Right ventricle myocardium superior (tissue), 1 donor: ENCODE data around the gene RUNX1. TPM values are rescaled to one million over a fixed set of nuclear protein-coding genes. Genes with fewer than 3 reads are reported as not detected.

ENCODE experiments used
- ATAC-seq: fragments of 200-7000 bp; cut with Tn5 transposase; one replicate; pipeline ENCODE4 v1.9.1; 2020; ENCODE audit warnings: mild to moderate bottlenecking; ENCODE audit not compliant: poor library complexity
- DNase-seq: peaks from one replicate; pipeline ENCODE4 v3.0.0-alpha.2; 2020
- intact Hi-C: fragments of 100-400 bp; cut with DNase I; formaldehyde crosslinking; loops from one replicate; pipeline ENCODE4 v1.11.2; 2022
- total RNA-seq: library from RNA; stranded (reverse); fragmentation: NEBNext Ultra II Directional; extraction: Animal tissue kit (Norgen Biotek cat#: 25700); gene quantifications from one replicate; pipeline ENCODE4 v1.2.1, GENCODE V29; 2021
- donor health status: DM: no; HTN: yes; CAD: no; lungs with severe emphysema.

Gene RUNX1
- total RNA-seq, 1 donor from 2014 or later, result 1.5 TPM

DNA sequence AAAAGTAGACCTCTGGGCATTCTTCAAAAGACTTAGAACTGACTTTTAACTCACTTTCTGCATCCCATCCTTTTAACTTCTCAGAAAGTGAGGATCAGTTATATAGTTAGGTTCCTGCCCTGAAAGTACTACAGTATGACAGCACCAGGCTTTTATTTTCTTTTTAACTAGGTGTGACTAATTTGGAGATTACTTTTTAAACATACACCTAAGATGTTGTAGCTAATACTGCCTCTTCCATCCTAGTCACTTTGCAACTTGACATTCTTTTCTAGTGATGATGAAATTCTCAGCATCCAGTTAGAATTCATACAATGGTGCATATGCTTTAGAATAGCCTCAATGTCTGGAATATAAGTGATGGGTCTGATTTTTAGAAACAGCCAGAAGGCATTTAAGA lies 24.6 kb downstream of the RUNX1 start:
- DNase-seq (no peak), ATAC-seq (no peak)
- intact Hi-C loops, result no loop called here

DNA sequence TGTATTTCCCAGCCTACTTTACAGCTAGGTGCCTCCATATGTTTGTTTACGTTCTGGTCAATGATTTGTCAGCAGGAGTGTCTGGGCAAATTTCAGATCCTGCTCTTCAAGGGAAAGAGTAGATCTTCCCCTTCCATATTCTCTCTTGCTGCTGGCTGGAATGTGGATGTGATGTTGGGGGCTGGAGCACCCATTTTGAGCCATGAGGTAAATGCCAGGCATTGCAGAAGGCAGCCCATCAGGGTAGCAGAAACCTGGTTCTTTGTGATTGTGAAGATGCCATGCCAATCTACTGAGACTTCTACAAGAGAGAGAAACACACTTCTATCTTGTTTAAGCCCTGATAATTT lies 25.1 kb downstream of the RUNX1 start:
- DNase-seq (no peak), ATAC-seq (no peak)
- intact Hi-C loops, result no loop called here

DNA sequence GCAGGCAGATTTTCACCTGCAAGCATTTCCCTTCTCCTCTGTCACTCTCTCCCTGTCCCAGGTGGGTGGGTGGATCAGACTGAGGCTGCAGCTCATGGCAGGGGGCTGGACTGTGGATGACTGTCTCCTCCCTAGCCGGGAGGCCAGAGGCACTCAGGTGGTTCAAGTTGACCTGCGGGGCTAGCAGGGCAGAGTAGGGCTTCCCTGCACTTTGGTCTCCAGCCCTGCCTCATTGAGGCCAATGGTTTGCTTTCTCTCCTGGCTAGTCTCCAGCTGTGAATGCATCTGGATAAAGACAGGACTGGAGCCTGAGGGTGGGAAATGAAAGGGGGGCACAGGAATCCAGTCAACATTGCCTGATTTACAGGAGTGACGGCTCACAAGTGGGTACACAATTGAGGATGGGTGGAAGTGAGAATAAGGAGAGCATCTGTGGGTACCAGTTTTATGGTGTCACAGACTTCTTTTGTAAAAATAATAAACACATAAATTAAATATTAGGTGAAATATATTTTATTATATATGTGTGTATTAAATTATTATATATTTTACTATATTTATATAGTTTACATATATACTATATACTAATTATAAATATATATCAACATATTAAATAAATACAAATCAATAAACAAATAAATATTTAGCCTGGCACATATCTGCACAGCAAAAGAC lies 25.6 kb downstream of the RUNX1 start:
- no peak for ATAC-seq
- DNase-seq, result no peak
- intact Hi-C loops, result no loop called here

- ATAC-seq (no peak), DNase-seq (no peak)
- intact Hi-C loops, result no loop called here
These were observed 27.6 kb downstream of the RUNX1 start for GRCh38 chr21:35021546-35021945.

DNA sequence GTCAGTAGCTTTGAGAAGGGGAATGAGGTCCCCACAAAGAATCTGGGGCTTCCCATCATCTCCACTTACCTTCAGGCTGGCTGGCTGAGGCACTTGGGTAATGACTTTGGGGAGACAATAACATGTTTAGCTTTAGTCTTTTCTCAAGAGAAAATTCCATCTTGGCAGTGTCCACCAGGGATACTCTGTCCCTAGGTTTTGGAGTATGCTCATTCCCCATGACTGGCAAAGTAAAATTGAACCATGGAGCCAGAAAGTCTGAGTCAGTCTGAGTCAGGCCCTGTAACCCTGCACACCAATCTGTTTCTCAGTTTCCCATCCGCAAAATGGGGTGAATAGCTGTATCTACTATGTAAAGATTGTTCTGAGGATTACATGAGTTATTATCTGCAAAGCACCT lies 28.2 kb downstream of the RUNX1 start:
- DNase-seq, result no peak

GRCh38 chr21:35020436-35020835 lies 28.7 kb downstream of the RUNX1 start:
- DNase-seq (no peak), ATAC-seq (no peak)
- intact Hi-C loops, result no loop called here

More for the DNA sequence above, 28.2 kb downstream of the RUNX1 start:
- intact Hi-C loops, result no loop called here
- no peak for ATAC-seq

GRCh38 chr21:35019631-35020032 lies 29.5 kb downstream of the RUNX1 start:
- intact Hi-C loops, result no loop called here

DNA sequence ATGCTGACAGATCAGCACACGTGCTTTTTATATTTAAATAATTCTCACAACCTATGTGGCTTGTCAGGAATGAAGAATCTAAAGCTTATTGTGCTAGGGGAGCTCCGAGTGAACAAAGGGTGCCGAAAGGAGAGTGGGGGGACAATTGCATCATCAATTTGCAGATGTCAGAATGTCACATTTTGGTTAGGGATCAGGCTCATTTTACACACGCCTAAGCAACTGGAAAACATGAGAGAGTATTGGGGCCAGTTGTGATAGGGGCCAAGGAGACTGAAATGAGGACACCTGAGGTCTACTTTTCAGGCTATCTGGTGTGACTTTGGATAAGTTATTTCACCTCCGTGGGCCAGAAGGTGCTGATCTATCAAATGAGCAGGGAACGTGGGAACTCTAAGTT lies 31.8 kb downstream of the RUNX1 start:
- no peak for DNase-seq
- ATAC-seq, result no peak
- intact Hi-C loops, result no loop called here

More at GRCh38 chr21:35019631-35020032, 29.5 kb downstream of the RUNX1 start:
- DNase-seq (no peak), ATAC-seq (no peak)

- no peak for ATAC-seq
- intact Hi-C loops, result no loop called here
- no peak for DNase-seq
These were observed 32.4 kb downstream of the RUNX1 start for GRCh38 chr21:35016517-35017188.

DNA sequence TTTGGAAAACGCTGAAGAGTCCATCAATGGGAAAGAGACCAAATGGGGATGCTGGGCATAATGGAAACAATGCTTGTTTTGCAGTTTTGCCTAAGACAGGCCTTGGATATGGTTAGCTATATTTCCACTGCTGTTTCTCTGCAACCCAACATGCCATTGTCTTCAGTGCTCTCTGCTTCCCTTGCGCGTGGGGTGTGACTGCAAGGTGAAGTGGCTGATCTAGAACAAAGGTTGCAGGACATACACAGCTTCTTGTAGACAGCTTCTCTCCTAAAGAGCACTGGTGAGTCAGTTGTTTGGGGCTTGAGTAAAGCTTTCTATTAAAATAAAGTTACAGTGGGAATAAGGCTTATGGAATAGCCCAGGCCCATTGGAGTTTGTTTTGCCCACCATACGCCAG lies 33.0 kb downstream of the RUNX1 start:
- ATAC-seq, result no peak
- DNase-seq, result no peak
- intact Hi-C loops, result no loop called here

DNA sequence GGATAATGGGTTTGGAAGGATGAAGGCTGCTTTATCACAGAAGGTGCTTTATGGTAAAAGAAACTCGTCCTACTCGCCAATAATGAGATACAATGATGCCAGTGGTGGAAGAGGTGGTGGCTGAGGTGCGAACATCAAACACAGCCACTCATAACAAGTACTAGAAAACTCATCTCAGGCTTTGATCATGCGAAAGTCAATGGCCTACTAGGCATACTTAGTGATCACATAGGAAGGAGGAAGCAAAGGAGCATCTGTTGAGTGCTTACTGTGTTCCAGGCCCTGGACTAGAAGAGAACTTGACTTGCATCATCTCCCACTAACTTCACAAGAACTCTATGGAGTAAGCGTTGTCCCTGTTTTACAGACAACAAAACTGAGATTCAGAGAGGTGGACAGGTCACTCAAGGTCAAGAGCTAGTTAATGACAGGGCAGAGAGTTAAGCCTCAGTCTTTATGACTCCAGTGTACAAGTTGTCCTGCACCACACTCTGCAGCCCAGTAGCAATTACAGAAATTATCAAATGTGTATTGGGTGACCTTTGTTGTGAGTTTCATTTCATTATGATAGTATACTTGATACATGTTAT lies 33.6 kb downstream of the RUNX1 start:
- ATAC-seq, result no peak
- intact Hi-C loops, result no loop called here
- DNase-seq, result no peak

- intact Hi-C loops, result no loop called here
- ATAC-seq (no peak), DNase-seq (no peak)
These were observed 34.6 kb downstream of the RUNX1 start for GRCh38 chr21:35014302-35015041.

DNA sequence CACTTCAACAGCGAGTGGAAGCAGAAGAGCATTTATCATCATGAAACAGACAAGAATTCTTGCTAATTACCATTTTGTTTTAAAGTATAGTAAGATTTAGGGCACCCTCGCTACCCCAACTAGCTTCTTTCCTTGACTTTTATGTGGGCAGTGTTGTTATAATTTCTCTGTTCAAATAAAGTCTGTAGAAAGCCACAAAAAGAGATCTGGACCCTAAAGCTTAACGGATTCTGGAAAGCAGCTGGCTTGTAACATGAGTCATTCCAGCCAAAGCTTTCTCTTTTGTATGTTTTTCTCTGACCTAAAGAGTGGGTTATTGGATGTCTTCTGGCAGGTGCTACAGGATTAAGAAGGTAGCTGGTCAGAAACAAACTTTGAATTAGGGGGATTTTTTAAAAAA lies 37.4 kb downstream of the RUNX1 start:
- intact Hi-C loops, result no loop called here
- ATAC-seq (no peak), DNase-seq (no peak)

- no peak for DNase-seq
- intact Hi-C loops, result no loop called here
These were observed 38.7 kb downstream of the RUNX1 start for GRCh38 chr21:35010447-35010846.

GRCh38 chr21:35007348-35007747 lies 41.8 kb downstream of the RUNX1 start:
- intact Hi-C loops, result no loop called here
- DNase-seq, result no peak
- ATAC-seq, result no peak

More at GRCh38 chr21:35010447-35010846, 38.7 kb downstream of the RUNX1 start:
- ATAC-seq, result no peak

DNA sequence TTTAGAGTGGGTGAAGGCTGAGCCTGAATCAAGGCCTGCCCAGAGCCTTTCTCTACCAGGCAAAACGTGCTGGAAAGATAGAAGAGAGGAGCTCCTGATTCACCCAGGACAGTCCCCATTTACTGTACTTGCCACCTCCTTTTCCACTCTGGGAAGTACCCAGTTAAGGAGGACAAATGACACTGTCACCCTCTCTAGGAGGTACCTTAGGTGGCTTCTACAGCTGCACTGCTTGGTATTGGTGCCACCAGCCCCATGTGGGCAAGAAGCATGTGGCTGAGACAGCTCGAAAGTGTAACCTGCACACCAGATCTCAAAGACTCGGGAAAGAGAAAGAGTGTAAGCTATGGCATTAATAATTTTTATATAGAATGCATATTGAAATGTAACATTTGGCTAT lies 42.3 kb downstream of the RUNX1 start:
- ATAC-seq (no peak), DNase-seq (no peak)
- intact Hi-C loops, result no loop called here

- DNase-seq (no peak), ATAC-seq (no peak)
- intact Hi-C loops, result no loop called here
These were observed 42.9 kb downstream of the RUNX1 start for GRCh38 chr21:35006248-35006647.

DNA sequence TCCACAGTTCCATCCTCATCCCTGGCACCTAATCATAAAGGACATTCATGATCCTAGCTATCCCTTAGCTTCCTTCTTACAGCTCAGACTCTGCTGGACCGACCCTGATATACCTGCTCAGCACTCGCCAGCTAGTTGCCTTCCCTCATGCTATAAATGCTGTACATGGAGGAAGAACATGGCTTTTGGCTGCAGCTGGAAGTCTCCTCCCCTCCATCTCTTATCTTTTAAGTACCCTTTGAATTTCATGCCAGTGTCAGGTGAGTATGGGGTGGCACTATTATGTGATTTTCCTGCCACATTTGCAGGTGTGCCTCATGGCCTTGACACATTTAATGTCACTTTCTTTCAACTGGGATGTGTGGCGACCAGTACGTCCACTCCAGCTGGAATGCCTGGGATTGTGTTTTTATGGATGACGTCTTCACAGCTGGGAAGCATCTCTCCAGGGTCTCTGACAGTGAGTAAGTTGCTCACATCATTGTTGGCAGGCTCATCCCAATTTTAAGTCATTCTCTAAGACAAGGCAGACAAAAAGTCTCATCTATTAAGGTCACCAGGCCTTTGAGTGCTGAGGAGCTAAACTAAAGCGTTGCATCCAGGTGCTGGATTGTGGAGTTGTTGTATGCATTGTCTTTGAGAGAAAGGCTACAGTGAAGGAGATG lies 43.4 kb downstream of the RUNX1 start:
- DNase-seq, result no peak
- ATAC-seq, result no peak
- intact Hi-C loops, result no loop called here

GRCh38 chr21:35005077-35005476 lies 44.0 kb downstream of the RUNX1 start:
- ATAC-seq (no peak), DNase-seq (no peak)
- intact Hi-C loops, result no loop called here
